Muscle layer of colon (tissue), 2 donors: ENCODE results near the gene MYLK.
"Not testable (repeated sequence)": the region's sequence is repeated elsewhere in the genome, so short reads cannot be mapped to it uniquely, and the experiment has no call there.

Source experiments
- H3K27ac ChIP-seq: one replicate; pipeline ENCODE4 v1.7.0; 2013; ENCODE audit warnings: low read depth, mild to moderate bottlenecking, low read length, moderate library complexity
- H3K27me3 ChIP-seq, 2 donors: one replicate each; pipeline ENCODE4 v1.7.0; 2013; ENCODE audit warnings: low read length in 2 of 2, mild to moderate bottlenecking in 2 of 2; ENCODE audit not compliant: insufficient read depth in 2 of 2, control insufficient read depth in 1 of 2
- H3K36me3 ChIP-seq: one replicate; pipeline ENCODE4 v1.7.0; 2013; ENCODE audit warnings: mild to moderate bottlenecking, low read length; ENCODE audit not compliant: insufficient read depth
- H3K4me1 ChIP-seq: one replicate; pipeline ENCODE4 v1.7.0; 2013; ENCODE audit warnings: mild to moderate bottlenecking, low read length; ENCODE audit not compliant: insufficient read depth
- H3K4me3 ChIP-seq, 2 donors: one replicate each; pipeline ENCODE4 v1.7.0; 2013; ENCODE audit warnings: low read length in 2 of 2, low read depth in 1 of 2, mild to moderate bottlenecking in 1 of 2, moderate library complexity in 1 of 2
- H3K9ac ChIP-seq: one replicate; pipeline ENCODE4 v1.7.0; 2013; ENCODE audit warnings: low read length
- H3K9me3 ChIP-seq: one replicate; pipeline ENCODE4 v1.7.0; 2013; ENCODE audit warnings: mild to moderate bottlenecking, low read length
- donor health status: abdominal sarcoma.
- donor health status: Adenocarcinoma of cecum.

MYLK gene

DNA sequence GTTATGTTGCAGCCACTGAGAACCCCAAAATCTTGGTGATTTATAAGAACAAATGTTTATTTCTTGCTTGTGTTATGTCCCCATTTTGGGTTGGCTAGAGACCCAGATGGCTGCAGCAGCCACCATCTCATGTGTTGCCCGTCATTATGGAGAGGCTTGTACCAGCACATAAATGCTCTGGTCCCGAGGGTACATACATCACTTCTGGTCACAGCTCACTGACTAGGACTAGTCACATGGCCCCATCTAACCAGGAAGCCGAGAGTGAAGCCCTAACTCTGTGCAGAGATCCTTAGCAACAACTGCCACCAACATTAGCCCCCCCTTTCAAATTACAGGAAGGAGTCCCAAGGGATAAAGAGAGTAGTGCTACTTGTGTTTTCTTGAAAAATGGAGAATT is 273.8 kb downstream of the MYLK start:
- peaks cover 35% of the 10 kb centered on the region for H3K36me3 ChIP-seq
- H3K4me1 ChIP-seq, result peaks cover 21% of the 10 kb centered on the region

GRCh38 chr3:123609063-123609462 is 275.1 kb downstream of the MYLK start:
- H3K4me3 ChIP-seq, result no peak overlapping the region
- no peaks in the 10 kb centered on the region for H3K27me3 ChIP-seq
- H3K27ac ChIP-seq, result no peak overlapping the region
- no peaks in the 10 kb centered on the region for H3K9me3 ChIP-seq
- no peak overlapping the region for H3K9ac ChIP-seq
- peaks cover 32% of the 10 kb centered on the region for H3K36me3 ChIP-seq
- H3K4me1 ChIP-seq, result peaks cover 19% of the 10 kb centered on the region

More for the DNA sequence above, 273.8 kb downstream of the MYLK start:
- Histone ChIP-seq H3K9ac (no peak overlapping the region), H3K27ac (no peak overlapping the region), H3K4me3 (no peak overlapping the region), H3K9me3 (no peaks in the 10 kb centered on the region), H3K27me3 (no peaks in the 10 kb centered on the region)

GRCh38 chr3:123608263-123608937 is 275.7 kb downstream of the MYLK start:
- no peak overlapping the region for H3K4me3 ChIP-seq
- H3K27ac ChIP-seq, result no peak overlapping the region
- H3K27me3 ChIP-seq, result no peaks in the 10 kb centered on the region
- H3K4me1 ChIP-seq, result peaks cover 18% of the 10 kb centered on the region
- H3K9ac ChIP-seq, result no peak overlapping the region
- peaks cover 26% of the 10 kb centered on the region for H3K36me3 ChIP-seq
- no peaks in the 10 kb centered on the region for H3K9me3 ChIP-seq

GRCh38 chr3:123606527-123606926 is 277.6 kb downstream of the MYLK start:
- Histone ChIP-seq H3K27me3 (no peaks in the 10 kb centered on the region), H3K4me1 (peaks cover 3% of the 10 kb centered on the region), H3K36me3 (peaks cover 10% of the 10 kb centered on the region), H3K4me3 (no peak overlapping the region), H3K9me3 (no peaks in the 10 kb centered on the region), H3K9ac (no peak overlapping the region), H3K27ac (no peak overlapping the region)

GRCh38 chr3:123605789-123606234 is 278.3 kb downstream of the MYLK start:
- Histone ChIP-seq H3K27ac (no peak overlapping the region), H3K9me3 (no peaks in the 10 kb centered on the region), H3K4me3 (no peak overlapping the region), H3K36me3 (peaks cover 5% of the 10 kb centered on the region), H3K27me3 (no peaks in the 10 kb centered on the region), H3K4me1 (no peaks in the 10 kb centered on the region), H3K9ac (no peak overlapping the region)

DNA sequence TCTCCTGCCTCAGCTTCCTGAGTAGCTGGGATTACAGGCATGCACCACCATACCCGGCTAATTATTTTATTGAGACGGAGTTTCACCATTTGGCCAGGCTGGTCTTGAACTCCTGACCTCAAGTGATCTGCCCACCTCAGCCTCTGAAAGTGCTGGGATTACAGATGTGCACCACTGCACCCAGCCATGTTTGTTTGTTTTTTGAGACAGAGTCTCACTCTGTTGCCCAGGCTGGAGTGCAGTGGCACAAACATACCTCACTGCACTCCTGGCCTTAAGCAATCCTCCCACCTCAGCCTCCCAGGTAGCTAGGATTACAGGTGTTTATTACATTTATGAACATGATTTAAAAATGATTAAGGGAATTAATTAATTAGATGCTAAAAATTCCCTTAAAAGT is 281.0 kb downstream of the MYLK start:
- not testable (repeated sequence) for H3K4me1 ChIP-seq, H3K27ac ChIP-seq, H3K27me3 ChIP-seq, H3K36me3 ChIP-seq, H3K9ac ChIP-seq, H3K4me3 ChIP-seq, H3K9me3 ChIP-seq

- Histone ChIP-seq H3K36me3 (no peaks in the 10 kb centered on the region), H3K4me1 (no peaks in the 10 kb centered on the region), H3K9me3 (no peaks in the 10 kb centered on the region), H3K27me3 (no peaks in the 10 kb centered on the region), H3K9ac (no peak overlapping the region), H3K4me3 (no peak overlapping the region), H3K27ac (no peak overlapping the region)
Measured at GRCh38 chr3:123602325-123602724, 281.8 kb downstream of the MYLK start.

GRCh38 chr3:123600863-123601262 is 283.3 kb downstream of the MYLK start:
- not testable (repeated sequence) for H3K9ac ChIP-seq, H3K9me3 ChIP-seq, H3K27me3 ChIP-seq, H3K4me1 ChIP-seq, H3K27ac ChIP-seq, H3K36me3 ChIP-seq, H3K4me3 ChIP-seq

DNA sequence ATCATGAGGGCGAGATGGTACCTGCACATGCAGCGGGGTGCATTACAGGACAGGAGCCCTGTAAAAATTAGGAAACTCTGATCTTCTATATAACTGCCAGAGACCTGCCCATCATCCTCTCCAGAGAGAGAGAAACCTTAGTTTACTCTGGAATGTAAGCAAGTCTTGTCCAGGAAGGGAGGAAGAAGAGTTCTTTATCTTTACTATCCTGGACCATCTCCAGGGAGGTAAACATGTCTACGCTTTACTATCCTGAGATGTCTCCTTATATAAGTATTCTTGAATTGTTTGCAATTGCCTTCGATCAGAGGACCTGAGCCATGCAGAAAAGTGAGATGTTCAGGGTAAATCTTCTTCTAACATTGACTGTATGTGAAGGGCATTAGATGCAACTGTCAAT is 286.6 kb downstream of the MYLK start:
- Histone ChIP-seq H3K9ac (no peak overlapping the region), H3K4me1 (no peaks in the 10 kb centered on the region), H3K36me3 (no peaks in the 10 kb centered on the region), H3K27me3 (no peaks in the 10 kb centered on the region), H3K27ac (no peak overlapping the region), H3K4me3 (no peak overlapping the region), H3K9me3 (no peaks in the 10 kb centered on the region)

DNA sequence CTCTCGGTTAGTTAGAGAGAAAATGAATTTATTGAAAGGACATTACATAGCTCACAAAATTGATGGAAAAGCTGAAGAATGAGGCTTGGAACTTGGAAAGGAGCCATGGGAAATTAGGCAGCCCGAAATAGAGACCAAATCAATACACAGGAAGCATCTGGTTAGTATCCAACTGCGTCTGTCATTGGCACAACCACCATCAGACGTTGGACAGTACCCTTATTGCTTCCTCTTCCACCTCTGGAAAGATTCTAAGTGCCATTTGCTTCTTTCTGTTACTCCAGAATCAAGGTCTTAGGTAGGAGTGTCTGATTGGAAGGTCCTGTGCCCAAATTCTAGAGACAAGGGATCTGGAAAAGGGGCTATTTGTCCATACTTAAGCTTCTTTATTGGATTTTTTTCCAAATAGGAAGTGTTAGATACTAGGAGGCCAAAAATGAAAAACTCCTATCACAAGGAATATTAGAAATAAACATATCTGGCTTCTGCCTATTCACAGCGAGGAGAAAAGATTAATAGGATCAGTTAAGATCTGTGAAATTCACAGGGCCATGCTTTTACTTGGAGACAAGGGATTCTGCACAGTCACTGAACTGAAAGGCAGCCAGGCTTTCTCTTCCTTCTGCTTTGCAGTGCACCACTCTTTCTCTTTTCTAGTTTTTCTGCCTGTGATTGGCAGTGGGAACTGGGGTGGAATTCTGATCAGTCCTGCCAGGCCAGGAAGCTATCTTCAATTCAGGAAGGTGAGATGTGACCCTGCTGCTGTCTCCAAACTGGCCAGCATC is 288.5 kb downstream of the MYLK start:
- Histone ChIP-seq H3K27ac (no peak overlapping the region), H3K36me3 (no peaks in the 10 kb centered on the region), H3K27me3 (no peaks in the 10 kb centered on the region), H3K9me3 (no peaks in the 10 kb centered on the region), H3K4me1 (no peaks in the 10 kb centered on the region), H3K9ac (no peak overlapping the region), H3K4me3 (no peak overlapping the region)

DNA sequence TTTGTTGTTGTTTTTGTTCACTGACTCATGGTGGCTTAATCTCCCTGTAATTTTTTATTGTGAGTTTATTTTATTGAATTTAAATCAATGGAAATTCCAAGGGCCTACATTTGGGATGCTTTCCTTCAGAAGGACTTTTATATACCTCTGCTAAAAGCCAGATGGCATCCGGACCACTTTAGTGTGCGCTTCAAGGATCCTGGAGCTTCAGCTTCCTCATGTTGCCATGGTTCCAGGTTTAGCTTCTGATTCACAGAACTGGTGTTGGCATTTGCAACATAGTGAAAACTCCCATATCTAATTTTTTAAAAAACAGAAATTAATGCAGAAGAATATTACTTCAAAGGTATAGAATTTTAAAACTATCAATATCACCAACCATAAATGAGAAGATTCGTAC is 290.8 kb downstream of the MYLK start:
- no peaks in the 10 kb centered on the region for H3K36me3 ChIP-seq
- H3K27ac ChIP-seq, result no peak overlapping the region
- H3K4me1 ChIP-seq, result no peaks in the 10 kb centered on the region
- no peak overlapping the region for H3K9ac ChIP-seq
- H3K27me3 ChIP-seq, result no peaks in the 10 kb centered on the region
- H3K9me3 ChIP-seq, result no peaks in the 10 kb centered on the region
- no peak overlapping the region for H3K4me3 ChIP-seq
